Natural killer cell treated with Interleukin-12 subunit alpha and Interleukin-12 subunit beta and Interleukin-15 and Interleukin-18, amount 100 ng/mL, for 72 hours (primary cell): ENCODE data around the gene RBM42. TPM values are rescaled to one million over a fixed set of nuclear protein-coding genes. Genes with fewer than 3 reads are reported as not detected.
A peak's percentile ranks its signal among the peaks of the same experiment; 100 is the strongest.

Experiments
- ATAC-seq, 2 donors: fragments of 150-1000 bp; cut with Tn5 transposase in 1 of 2; sonication (Bioruptor Pico), chemical (Tn5 transposase) in 1 of 2; 2 replicates each; pipeline ENCODE4 v1.10.0; 2021
- DNase-seq: peaks from one replicate; pipeline ENCODE4 v3.0.0; 2022; ENCODE audit warnings: low spot score
- H3K27ac Mint-ChIP-seq, 2 donors: 1 replicate in 1 of 2; 2 replicates in 1 of 2; pipeline ENCODE4 v1.8.0; 2022; ENCODE audit warnings: mixed read lengths in 2 of 2, mild to moderate bottlenecking in 1 of 2, moderate library complexity in 1 of 2
- H3K27me3 Mint-ChIP-seq, 2 donors: 1 replicate in 1 of 2; 2 replicates in 1 of 2; pipeline ENCODE4 v1.8.0; 2022; ENCODE audit warnings: mixed read lengths in 2 of 2
- H3K36me3 Mint-ChIP-seq: one replicate; pipeline ENCODE4 v1.8.0; 2022; ENCODE audit warnings: mixed read lengths
- H3K4me1 Mint-ChIP-seq, 2 donors: 1 replicate in 1 of 2; 2 replicates in 1 of 2; pipeline ENCODE4 v1.8.0; 2022; ENCODE audit warnings: low read depth in 2 of 2, mixed read lengths in 2 of 2, mild to moderate bottlenecking in 1 of 2
- H3K4me3 Mint-ChIP-seq: one replicate; pipeline ENCODE4 v1.8.0; 2022; ENCODE audit warnings: mixed read lengths
- H3K9me3 Mint-ChIP-seq: 2 replicates; pipeline ENCODE4 v1.8.0; 2022; ENCODE audit warnings: mixed read lengths
- total RNA-seq, 2 donors: library from RNA; stranded (reverse); gene quantifications; one replicate each; pipeline ENCODE4 v1.2.3, GENCODE V29; 2022

Gene RBM42
- total RNA-seq, 2 donors from 2014 or later: 109 to 110 TPM

- Mint-ChIP-seq H3K9me3 (peaks cover 7% of the 10 kb centered on the region), H3K27me3 (no peaks in the 10 kb centered on the region), H3K27ac (no peak overlapping the region), H3K36me3 (no peaks in the 10 kb centered on the region), H3K4me3 (no peak overlapping the region), H3K4me1 (peaks cover 0 to 9% of the 10 kb centered on the region in 2 donors)
- no peak for ATAC-seq
- DNase-seq: no peak
Observed at GRCh38 chr19:35608251-35608650, 20.6 kb upstream of the RBM42 start.

- H3K4me3 Mint-ChIP-seq: no peak overlapping the region
- no peak for DNase-seq
- no peak overlapping the region for H3K27ac Mint-ChIP-seq
- no peaks in the 10 kb centered on the region for H3K27me3 Mint-ChIP-seq
- H3K36me3 Mint-ChIP-seq: no peaks in the 10 kb centered on the region
- H3K9me3 Mint-ChIP-seq: peaks cover 7% of the 10 kb centered on the region
- H3K4me1 Mint-ChIP-seq: peaks cover 0 to 15% of the 10 kb centered on the region in 2 donors
- ATAC-seq: no peak
Observed at GRCh38 chr19:35609851-35610353, 18.9 kb upstream of the RBM42 start.

- peak overlapping the region; percentile 81 to 89 for H3K27ac Mint-ChIP-seq
- ATAC-seq (no peak), DNase-seq (no peak)
- H3K27me3 Mint-ChIP-seq: no peaks in the 10 kb centered on the region
- peaks cover 7% of the 10 kb centered on the region for H3K9me3 Mint-ChIP-seq
- H3K36me3 Mint-ChIP-seq: no peaks in the 10 kb centered on the region
- H3K4me1 Mint-ChIP-seq: peaks cover 0 to 15% of the 10 kb centered on the region in 2 donors
- peak overlapping the region; percentile 88 for H3K4me3 Mint-ChIP-seq
Observed at GRCh38 chr19:35612224-35612558, 16.6 kb upstream of the RBM42 start.

GRCh38 chr19:35612559-35613321 is 16.1 kb upstream of the RBM42 start, which contains the start of gene HAUS5:
HAUS5 (plus strand) TSS chr19:35612735; CDS start chr19:35612795, 60 bp downstream.
- Mint-ChIP-seq H3K27ac (peak within 1 kb of the TSS; percentile 81 to 89), H3K27me3 (no peaks in the 10 kb centered on the region), H3K36me3 (no peaks in the 10 kb centered on the region), H3K9me3 (peaks cover 7% of the 10 kb centered on the region), H3K4me3 (peak within 1 kb of the TSS; percentile 88), H3K4me1 (peaks cover 0 to 15% of the 10 kb centered on the region in 2 donors)
- ATAC-seq: peak; percentile 94 to 96
- peak; percentile 95 for DNase-seq

- ATAC-seq (no peak), DNase-seq (no peak)
- Mint-ChIP-seq H3K4me3 (peak overlapping the region; percentile 88), H3K27ac (peak overlapping the region; percentile 31 to 81), H3K9me3 (peaks cover 2% of the 10 kb centered on the region), H3K4me1 (peaks cover 0 to 15% of the 10 kb centered on the region in 2 donors), H3K27me3 (no peaks in the 10 kb centered on the region), H3K36me3 (no peaks in the 10 kb centered on the region)
Observed at GRCh38 chr19:35613574-35613973, 15.3 kb upstream of the RBM42 start.

GRCh38 chr19:35615036-35615435 is 13.8 kb upstream of the RBM42 start:
- H3K27me3 Mint-ChIP-seq: no peaks in the 10 kb centered on the region
- no peak overlapping the region for H3K4me3 Mint-ChIP-seq
- no peak overlapping the region for H3K27ac Mint-ChIP-seq
- H3K36me3 Mint-ChIP-seq: no peaks in the 10 kb centered on the region
- H3K9me3 Mint-ChIP-seq: no peaks in the 10 kb centered on the region
- DNase-seq: no peak
- H3K4me1 Mint-ChIP-seq: peaks cover 0 to 12% of the 10 kb centered on the region in 2 donors
- no peak for ATAC-seq

- no peaks in the 10 kb centered on the region for H3K36me3 Mint-ChIP-seq
- H3K4me1 Mint-ChIP-seq: peaks cover 0 to 2% of the 10 kb centered on the region in 2 donors
- H3K4me3 Mint-ChIP-seq: no peak overlapping the region
- no peak overlapping the region for H3K27ac Mint-ChIP-seq
- no peaks in the 10 kb centered on the region for H3K9me3 Mint-ChIP-seq
- DNase-seq (no peak), ATAC-seq (no peak)
- no peaks in the 10 kb centered on the region for H3K27me3 Mint-ChIP-seq
Observed at GRCh38 chr19:35618857-35619256, 10.0 kb upstream of the RBM42 start.

- Mint-ChIP-seq H3K9me3 (no peaks in the 10 kb centered on the region), H3K27ac (no peak overlapping the region), H3K4me1 (no peaks in the 10 kb centered on the region), H3K4me3 (no peak overlapping the region), H3K27me3 (no peaks in the 10 kb centered on the region), H3K36me3 (no peaks in the 10 kb centered on the region)
- no peak for DNase-seq
- ATAC-seq: no peak
Observed at GRCh38 chr19:35619290-35619923, 9.4 kb upstream of the RBM42 start.

GRCh38 chr19:35620001-35620400 is 8.8 kb upstream of the RBM42 start:
- H3K27ac Mint-ChIP-seq: no peak overlapping the region
- no peaks in the 10 kb centered on the region for H3K4me1 Mint-ChIP-seq
- no peak for DNase-seq
- no peak for ATAC-seq
- H3K9me3 Mint-ChIP-seq: no peaks in the 10 kb centered on the region
- H3K36me3 Mint-ChIP-seq: no peaks in the 10 kb centered on the region
- no peak overlapping the region for H3K4me3 Mint-ChIP-seq
- H3K27me3 Mint-ChIP-seq: no peaks in the 10 kb centered on the region

- DNase-seq: no peak
- ATAC-seq: no peak
- no peaks in the 10 kb centered on the region for H3K4me1 Mint-ChIP-seq
- H3K4me3 Mint-ChIP-seq: no peak overlapping the region
- no peaks in the 10 kb centered on the region for H3K36me3 Mint-ChIP-seq
- H3K27me3 Mint-ChIP-seq: no peaks in the 10 kb centered on the region
- H3K27ac Mint-ChIP-seq: no peak overlapping the region
- no peaks in the 10 kb centered on the region for H3K9me3 Mint-ChIP-seq
Observed at GRCh38 chr19:35621708-35622107, 7.1 kb upstream of the RBM42 start.

- ATAC-seq (no peak), DNase-seq (no peak)
- H3K9me3 Mint-ChIP-seq: no peaks in the 10 kb centered on the region
- no peaks in the 10 kb centered on the region for H3K36me3 Mint-ChIP-seq
- no peaks in the 10 kb centered on the region for H3K27me3 Mint-ChIP-seq
- no peak overlapping the region for H3K27ac Mint-ChIP-seq
- H3K4me3 Mint-ChIP-seq: no peak overlapping the region
- no peaks in the 10 kb centered on the region for H3K4me1 Mint-ChIP-seq
Observed at GRCh38 chr19:35622750-35623149, 6.1 kb upstream of the RBM42 start.

GRCh38 chr19:35623327-35624010 is 5.4 kb upstream of the RBM42 start:
- Mint-ChIP-seq H3K27ac (no peak overlapping the region), H3K36me3 (no peaks in the 10 kb centered on the region), H3K27me3 (no peaks in the 10 kb centered on the region), H3K4me3 (no peak overlapping the region), H3K9me3 (no peaks in the 10 kb centered on the region), H3K4me1 (peaks cover 3 to 4% of the 10 kb centered on the region in 2 donors)
- DNase-seq (no peak), ATAC-seq (no peak)

GRCh38 chr19:35628264-35628564 is 622 bp upstream of the RBM42 start:
- Mint-ChIP-seq H3K4me3 (peak overlapping the region; percentile 96), H3K4me1 (peaks cover 21 to 26% of the 10 kb centered on the region in 2 donors), H3K27ac (peak overlapping the region; percentile 85 to 98), H3K27me3 (no peaks in the 10 kb centered on the region), H3K9me3 (no peaks in the 10 kb centered on the region), H3K36me3 (peaks cover 20% of the 10 kb centered on the region)
- DNase-seq (no peak), ATAC-seq (no peak)

GRCh38 chr19:35629332-35629633 is 447 bp downstream of the RBM42 start:
- Mint-ChIP-seq H3K4me3 (peak overlapping the region; percentile 96), H3K27me3 (no peaks in the 10 kb centered on the region), H3K36me3 (peaks cover 24% of the 10 kb centered on the region), H3K4me1 (peaks cover 21 to 28% of the 10 kb centered on the region in 2 donors), H3K27ac (peak overlapping the region; percentile 85 to 98), H3K9me3 (no peaks in the 10 kb centered on the region)
- no peak for DNase-seq
- no peak for ATAC-seq
